ENCODE measurements around the gene TSG101.
A peak's percentile ranks its signal among the peaks of the same experiment; 100 is the strongest.

TSG101 gene, protein sequence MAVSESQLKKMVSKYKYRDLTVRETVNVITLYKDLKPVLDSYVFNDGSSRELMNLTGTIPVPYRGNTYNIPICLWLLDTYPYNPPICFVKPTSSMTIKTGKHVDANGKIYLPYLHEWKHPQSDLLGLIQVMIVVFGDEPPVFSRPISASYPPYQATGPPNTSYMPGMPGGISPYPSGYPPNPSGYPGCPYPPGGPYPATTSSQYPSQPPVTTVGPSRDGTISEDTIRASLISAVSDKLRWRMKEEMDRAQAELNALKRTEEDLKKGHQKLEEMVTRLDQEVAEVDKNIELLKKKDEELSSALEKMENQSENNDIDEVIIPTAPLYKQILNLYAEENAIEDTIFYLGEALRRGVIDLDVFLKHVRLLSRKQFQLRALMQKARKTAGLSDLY

DNA sequence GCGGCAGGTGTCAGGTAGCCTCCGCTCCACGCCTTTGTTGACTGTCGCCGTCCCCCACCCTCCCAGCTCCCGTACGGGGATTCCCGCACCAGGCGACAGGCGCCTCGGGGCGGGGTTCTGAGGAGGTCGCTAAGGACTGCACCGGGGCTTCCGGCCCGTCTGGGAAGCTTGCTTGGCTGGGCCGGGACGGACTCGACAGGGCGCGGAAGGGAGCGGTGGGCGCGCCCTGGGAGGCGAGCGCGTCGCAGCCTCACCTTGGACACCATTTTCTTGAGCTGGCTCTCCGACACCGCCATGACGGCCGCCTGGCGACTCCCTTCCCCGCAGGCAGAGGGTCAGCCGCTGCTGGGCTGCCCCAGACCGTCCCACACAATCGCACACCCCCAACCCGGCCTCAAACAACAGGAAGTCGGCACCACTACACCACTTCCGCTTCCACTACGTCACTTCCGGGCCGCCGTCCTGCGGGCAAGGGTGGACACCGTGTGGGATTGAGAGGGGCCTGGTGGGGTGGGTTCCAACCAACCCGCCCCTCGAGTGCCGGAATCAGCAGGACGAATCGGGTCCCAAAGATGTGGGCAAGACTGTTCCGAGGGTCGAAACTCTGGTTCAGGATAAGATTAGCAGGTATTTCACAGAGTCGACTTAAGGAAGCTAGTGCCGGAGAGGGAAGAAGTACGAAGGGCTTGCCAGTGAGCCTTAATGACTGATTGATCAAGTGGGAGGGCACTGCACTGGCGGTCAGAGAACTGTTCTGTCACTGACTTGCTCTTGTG, at the start of gene TSG101:
Gene TSG101 (minus strand): TSS at position 422 of the 776 bp plus-strand sequence. CDS start 126 bp downstream, at position 296.
- peak within 1 kb of the TSS; percentile 92 for H3K4me3 ChIP-seq (ENCODE audit: low read length)
- peak; percentile 71 for DNase-seq (ENCODE audit: low read depth)
- TF ChIP-seq, protein P1, sequence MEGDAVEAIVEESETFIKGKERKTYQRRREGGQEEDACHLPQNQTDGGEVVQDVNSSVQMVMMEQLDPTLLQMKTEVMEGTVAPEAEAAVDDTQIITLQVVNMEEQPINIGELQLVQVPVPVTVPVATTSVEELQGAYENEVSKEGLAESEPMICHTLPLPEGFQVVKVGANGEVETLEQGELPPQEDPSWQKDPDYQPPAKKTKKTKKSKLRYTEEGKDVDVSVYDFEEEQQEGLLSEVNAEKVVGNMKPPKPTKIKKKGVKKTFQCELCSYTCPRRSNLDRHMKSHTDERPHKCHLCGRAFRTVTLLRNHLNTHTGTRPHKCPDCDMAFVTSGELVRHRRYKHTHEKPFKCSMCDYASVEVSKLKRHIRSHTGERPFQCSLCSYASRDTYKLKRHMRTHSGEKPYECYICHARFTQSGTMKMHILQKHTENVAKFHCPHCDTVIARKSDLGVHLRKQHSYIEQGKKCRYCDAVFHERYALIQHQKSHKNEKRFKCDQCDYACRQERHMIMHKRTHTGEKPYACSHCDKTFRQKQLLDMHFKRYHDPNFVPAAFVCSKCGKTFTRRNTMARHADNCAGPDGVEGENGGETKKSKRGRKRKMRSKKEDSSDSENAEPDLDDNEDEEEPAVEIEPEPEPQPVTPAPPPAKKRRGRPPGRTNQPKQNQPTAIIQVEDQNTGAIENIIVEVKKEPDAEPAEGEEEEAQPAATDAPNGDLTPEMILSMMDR (conservative IDR thresholded peaks at IDR 0.05; ENCODE audit: low read depth, low read length): no peak

DNA sequence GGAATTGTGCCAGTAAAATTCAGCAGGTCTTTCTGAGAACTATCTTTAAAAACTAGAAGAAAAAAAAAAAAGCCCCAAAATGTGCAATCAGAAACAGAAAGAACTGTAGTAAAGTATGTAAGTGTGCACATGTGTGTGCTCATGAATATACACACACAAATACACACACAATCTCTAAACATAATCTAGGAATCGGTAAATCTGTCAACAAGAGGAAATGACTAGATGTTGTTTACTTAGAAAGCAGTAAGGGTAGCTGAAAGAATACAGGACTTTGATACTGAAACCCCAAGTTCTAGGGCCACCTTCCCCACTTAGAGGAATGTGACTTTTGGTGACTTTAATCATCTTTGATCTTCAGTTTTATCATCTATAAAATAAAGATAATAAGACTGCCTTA, 48.6 kb upstream of the TSG101 start:
- no peak overlapping the region for H3K4me3 ChIP-seq (ENCODE audit: low read length)
- DNase-seq (ENCODE audit: low read depth): no peak
- TF ChIP-seq, protein P1 (conservative IDR thresholded peaks at IDR 0.05; ENCODE audit: low read depth, low read length): no peak

DNA sequence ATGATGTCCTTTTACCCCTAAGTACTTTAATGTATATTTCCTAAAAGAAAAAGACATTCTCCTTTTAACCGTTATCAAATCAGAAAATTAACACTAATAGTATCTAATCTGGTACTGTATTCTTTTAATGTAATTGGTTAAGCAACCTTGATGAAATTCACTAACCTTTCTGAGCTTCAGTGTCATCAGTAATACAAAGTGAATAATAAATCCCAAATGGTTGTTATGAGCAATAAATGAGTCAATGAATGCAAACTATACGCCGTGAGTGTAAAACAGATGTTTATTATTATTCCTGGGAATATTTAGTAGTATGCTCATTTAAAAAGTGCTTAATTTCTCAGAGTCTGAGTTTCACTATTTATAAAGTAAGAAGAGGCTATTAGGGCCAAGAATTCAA, 40.3 kb upstream of the TSG101 start:
- no peak for DNase-seq (ENCODE audit: low read depth)
- TF ChIP-seq, protein P1 (conservative IDR thresholded peaks at IDR 0.05; ENCODE audit: low read depth, low read length): no peak
- H3K4me3 ChIP-seq (ENCODE audit: low read length): no peak overlapping the region

DNA sequence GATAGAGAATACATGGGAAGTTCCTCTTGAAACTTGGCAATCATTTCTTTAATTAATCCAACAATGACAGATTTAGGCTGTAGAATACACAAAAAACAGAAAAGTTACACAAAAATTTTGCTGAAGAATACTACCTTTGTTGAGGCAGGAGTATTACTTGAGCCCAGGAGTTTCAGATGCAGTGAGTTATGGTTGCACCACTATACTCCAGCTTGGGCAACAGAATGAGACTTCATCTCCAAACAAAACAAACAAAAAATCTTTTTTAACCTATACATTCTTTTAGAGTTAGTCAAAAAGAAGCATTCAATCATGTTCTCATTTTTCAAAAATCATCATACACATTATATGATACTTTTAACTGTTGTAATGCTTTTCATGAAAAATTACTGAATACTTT, 39.7 kb upstream of the TSG101 start:
- H3K4me3 ChIP-seq (ENCODE audit: low read length): no peak overlapping the region
- TF ChIP-seq, protein P1 (conservative IDR thresholded peaks at IDR 0.05; ENCODE audit: low read depth, low read length): no peak
- DNase-seq (ENCODE audit: low read depth): no peak

DNA sequence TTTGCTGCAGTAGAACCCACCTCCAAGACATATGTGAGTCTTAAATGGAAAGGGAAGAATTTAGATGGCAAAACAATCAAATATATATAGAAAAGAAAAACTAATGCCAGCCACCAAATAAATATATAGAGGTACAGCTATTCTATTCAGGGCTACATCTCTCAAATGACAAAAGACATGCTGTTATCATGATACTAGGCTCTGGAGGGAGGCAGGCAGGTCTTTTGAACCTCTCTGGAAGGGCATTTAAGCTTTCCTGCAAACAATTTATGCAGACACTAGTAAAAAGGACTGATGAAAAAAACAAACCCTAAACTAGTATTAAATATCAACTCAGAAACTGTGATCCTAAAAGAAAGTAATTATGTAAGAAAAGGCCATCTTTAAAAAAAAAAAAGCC, 37.4 kb upstream of the TSG101 start:
- TF ChIP-seq, protein P1 (conservative IDR thresholded peaks at IDR 0.05; ENCODE audit: low read depth, low read length): no peak
- DNase-seq (ENCODE audit: low read depth): no peak
- no peak overlapping the region for H3K4me3 ChIP-seq (ENCODE audit: low read length)

DNA sequence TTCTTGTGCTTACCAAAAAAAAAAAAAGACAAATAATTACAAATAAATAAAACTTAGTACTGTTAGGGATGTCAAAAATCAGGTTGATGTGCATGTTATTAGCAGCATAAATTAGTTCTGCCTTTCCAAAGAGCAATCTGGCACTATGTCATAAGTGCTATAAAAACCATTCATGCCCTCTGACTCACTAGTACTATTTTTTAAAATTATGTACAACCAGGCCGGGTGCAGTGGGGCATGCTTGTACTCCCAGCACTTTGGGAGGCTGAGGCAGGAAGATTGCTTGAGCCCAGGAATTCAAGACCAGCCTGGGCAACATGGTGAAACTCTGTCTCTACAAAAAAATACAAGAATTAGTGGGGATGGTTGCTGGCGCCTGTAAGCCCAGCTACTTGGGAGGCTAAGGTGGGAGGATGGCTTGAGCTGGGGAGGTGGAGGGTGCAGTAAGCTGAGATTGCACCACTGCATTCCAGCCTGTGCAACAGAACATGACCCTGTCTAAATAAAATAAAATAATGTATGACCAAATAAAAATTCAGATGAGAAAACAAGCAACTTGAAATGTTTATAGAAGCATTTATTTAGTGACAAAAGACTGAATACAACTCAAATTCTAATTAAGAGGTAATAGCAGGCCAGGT, 36.5 kb upstream of the TSG101 start:
- no peak for DNase-seq (ENCODE audit: low read depth)
- no peak overlapping the region for H3K4me3 ChIP-seq (ENCODE audit: low read length)
- TF ChIP-seq, protein P1 (conservative IDR thresholded peaks at IDR 0.05; ENCODE audit: low read depth, low read length): no peak
